ENCODE data around the gene SLC7A5.
A peak's percentile ranks its signal among the peaks of the same experiment; 100 is the strongest.
"Not testable (repeated sequence)": the region's sequence is repeated elsewhere in the genome, so short reads cannot be mapped to it uniquely, and the experiment has no call there.

Gene SLC7A5

DNA sequence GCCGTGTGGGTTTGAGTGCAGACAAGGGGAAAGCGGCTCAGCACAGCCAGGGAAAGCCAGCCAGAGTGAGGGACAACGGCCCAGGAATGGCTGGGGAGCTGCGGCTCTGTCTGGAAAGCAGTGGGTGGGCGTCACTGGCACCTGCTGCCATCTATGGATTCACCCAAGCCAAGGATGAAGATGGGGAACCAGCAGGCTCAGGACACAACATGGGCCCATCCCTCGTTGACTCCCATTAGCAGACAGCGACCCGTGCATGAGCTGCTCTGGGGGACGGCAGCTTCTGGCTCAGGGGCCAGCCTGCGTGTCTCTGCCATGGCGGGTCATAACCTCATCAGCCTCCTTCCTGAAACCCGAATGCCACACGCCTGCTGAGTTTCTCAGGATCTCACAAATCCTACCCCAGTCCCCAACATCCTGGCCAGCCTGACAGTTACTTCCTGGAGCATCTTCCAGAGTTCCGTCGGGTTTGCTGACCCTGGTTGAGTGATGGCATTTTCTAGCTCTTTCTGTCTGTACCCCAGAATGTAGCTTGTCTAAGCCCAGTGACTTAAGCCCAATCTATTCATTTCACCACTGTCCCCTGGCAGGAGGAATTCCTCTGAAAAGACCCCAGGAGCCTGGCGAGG, 50.7 kb downstream of the SLC7A5 start:
- Mint-ChIP-seq H3K36me3 (peaks cover 22% of the 10 kb centered on the region), H3K4me1 (no peaks in the 10 kb centered on the region), H3K27ac (no peak overlapping the region), H3K9me3 (peaks cover 5% of the 10 kb centered on the region), H3K4me3 (no peak overlapping the region)
- no peak for DNase-seq (ENCODE audit: low spot score in 2 of 2)
- no peak for ATAC-seq

DNA sequence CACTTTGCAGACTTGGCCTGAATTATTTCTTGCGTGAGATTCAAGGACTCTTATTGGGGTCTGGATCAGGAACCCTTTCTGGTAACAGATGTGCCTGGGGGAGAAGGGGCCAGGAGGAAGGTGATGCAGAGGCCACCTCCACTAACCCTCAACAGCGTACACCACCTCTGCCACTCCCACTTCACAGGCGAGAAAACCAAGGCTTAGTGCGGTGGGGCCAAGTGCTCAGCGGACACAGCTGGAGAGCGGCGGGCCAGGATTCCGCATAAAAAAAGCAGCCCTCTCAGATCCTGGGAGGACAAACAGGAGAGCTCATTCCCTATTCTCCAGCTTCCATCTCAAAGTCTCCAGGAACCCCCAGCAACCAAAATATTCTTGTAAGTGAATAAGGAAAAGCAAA, 51.4 kb downstream of the SLC7A5 start:
- Mint-ChIP-seq H3K4me1 (no peaks in the 10 kb centered on the region), H3K4me3 (no peak overlapping the region)
- ATAC-seq = no peak

DNA sequence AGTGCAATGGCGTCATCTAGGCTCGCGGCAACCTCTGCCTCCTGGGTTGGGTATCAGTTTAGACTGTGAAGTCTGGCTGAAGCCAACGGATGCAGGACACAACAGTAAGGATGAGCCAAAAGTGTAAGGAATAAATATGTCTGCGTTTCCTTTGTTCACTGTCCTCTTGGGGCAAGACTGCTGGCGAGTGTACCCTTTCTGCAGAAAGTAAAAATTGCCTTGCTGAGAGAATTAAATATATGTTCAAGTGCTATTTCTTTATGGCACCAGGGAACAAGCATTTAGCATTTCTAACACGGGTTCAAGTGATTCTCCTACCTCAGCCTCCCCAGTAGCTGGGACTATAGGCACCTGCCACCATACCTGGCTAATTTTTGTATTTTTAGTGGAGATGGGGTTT, 51.9 kb downstream of the SLC7A5 start:
- ATAC-seq; H3K4me3 Mint-ChIP-seq; H3K27ac Mint-ChIP-seq; H3K9me3 Mint-ChIP-seq; H3K36me3 Mint-ChIP-seq; DNase-seq (ENCODE audit: low spot score in 2 of 2); H3K4me1 Mint-ChIP-seq: not testable (repeated sequence)

More for the DNA sequence above, 51.4 kb downstream of the SLC7A5 start:
- Mint-ChIP-seq H3K36me3 (peaks cover 14% of the 10 kb centered on the region), H3K27ac (no peak overlapping the region), H3K9me3 (peaks cover 5% of the 10 kb centered on the region)
- no peak for DNase-seq (ENCODE audit: low spot score in 2 of 2)

DNA sequence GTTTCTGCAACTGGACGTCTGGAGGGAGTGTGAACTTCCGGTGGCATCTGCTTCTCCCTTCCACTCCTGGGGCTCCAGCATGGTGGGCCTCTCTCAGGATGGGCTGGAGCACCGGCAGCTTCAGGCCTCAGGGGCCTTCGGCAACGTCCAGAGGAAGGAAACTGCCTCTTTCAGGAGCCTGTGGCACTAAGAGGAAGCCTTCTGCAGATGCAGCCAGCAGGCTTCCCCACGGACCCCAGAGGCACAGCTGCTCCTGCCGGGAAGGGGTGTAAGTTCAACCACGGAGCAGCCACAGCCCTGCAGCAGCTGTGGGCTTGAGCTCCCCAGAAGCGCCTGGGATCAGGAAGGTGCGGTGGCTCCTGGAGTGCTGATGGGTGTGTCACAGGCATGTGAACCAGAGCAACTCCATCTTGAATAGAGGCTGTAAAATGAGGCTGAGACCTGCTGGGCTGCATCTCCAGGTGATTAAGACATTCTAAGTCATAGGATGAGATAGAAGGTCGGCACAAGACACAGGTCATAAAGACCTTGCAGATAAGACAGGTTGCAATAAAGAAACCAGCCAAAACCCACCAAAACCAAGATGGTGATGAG, 52.7 kb downstream of the SLC7A5 start:
- Mint-ChIP-seq H3K4me1 (no peaks in the 10 kb centered on the region), H3K36me3 (peaks cover 6% of the 10 kb centered on the region), H3K27ac (no peak overlapping the region), H3K4me3 (no peak overlapping the region), H3K9me3 (peaks cover 5% of the 10 kb centered on the region)
- ATAC-seq = no peak
- no peak for DNase-seq (ENCODE audit: low spot score in 2 of 2)

DNA sequence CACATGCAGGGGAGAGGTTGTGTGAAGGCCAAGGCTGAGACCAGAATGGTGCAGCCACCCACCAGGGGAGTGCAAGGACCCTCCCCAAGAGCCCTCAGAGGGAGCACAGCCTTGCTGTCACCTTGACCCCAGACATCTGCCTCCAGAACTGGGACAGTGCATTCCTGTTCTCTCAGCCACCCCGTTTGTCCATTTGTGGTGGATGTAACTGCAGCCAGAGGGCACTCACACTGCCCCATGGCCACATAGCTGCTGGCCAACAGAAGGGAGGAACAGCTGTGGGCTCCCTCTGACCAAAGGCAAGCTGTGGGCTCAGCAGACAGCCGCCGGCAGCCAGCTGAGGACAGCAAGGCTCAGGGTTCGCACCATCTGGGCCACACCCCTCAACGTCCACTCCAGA, 53.7 kb downstream of the SLC7A5 start:
- no peaks in the 10 kb centered on the region for H3K4me1 Mint-ChIP-seq

DNA sequence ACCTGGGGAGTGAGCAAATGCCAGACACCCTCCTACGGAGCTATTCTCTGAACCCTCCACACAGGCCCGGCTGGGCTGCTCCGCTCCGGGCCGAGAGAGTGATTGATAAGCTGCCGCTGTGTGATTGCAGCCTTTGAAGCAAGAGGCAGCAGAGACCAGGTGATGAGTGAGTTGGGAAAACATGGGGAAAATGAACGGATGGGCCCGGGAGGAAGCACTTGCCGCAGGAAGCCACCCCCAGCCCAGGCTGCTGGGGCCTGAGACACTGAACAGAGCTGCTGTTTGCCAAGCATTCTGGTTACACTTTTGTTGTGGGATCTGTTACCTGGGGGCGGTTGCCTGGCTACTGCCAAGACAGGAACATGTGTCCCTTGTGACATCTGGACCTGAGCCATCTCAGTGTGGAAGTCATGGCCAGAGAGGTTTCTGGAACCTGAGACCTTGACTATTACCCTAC, 57.1 kb downstream of the SLC7A5 start:
- DNase-seq (ENCODE audit: low spot score in 2 of 2) (no peak), ATAC-seq (no peak)
- Mint-ChIP-seq H3K9me3 (no peaks in the 10 kb centered on the region), H3K36me3 (no peaks in the 10 kb centered on the region), H3K27ac (no peak overlapping the region), H3K4me3 (no peak overlapping the region), H3K4me1 (peaks cover 6% of the 10 kb centered on the region)

More for the DNA sequence above, 53.7 kb downstream of the SLC7A5 start:
- Mint-ChIP-seq H3K36me3 (peaks cover under 1% of the 10 kb centered on the region), H3K4me3 (no peak overlapping the region), H3K9me3 (peaks cover 5% of the 10 kb centered on the region), H3K27ac (no peak overlapping the region)
- ATAC-seq = no peak
- no peak for DNase-seq (ENCODE audit: low spot score in 2 of 2)

DNA sequence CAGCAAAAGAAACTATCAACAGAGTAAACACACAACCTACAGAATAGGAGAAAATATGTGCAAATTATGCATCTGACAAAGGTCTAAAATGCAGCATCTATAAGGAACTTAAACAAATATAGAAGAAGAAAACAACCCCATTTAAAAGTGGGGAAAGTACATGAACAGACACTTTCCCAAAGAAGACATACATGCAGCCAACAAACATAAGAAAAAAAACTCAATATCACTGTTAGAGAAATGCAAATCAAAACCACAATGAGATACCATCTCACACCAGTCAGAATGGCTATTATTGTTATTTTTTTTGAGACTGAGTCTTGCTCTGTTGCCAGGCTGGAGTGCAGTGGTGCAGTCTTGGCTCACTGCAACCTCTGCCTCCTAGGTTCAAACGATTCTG, 57.9 kb downstream of the SLC7A5 start:
- not testable (repeated sequence) for H3K36me3 Mint-ChIP-seq; H3K4me3 Mint-ChIP-seq; H3K27ac Mint-ChIP-seq; ATAC-seq; DNase-seq (ENCODE audit: low spot score in 2 of 2); H3K9me3 Mint-ChIP-seq
- peaks cover 12% of the 10 kb centered on the region for H3K4me1 Mint-ChIP-seq

DNA sequence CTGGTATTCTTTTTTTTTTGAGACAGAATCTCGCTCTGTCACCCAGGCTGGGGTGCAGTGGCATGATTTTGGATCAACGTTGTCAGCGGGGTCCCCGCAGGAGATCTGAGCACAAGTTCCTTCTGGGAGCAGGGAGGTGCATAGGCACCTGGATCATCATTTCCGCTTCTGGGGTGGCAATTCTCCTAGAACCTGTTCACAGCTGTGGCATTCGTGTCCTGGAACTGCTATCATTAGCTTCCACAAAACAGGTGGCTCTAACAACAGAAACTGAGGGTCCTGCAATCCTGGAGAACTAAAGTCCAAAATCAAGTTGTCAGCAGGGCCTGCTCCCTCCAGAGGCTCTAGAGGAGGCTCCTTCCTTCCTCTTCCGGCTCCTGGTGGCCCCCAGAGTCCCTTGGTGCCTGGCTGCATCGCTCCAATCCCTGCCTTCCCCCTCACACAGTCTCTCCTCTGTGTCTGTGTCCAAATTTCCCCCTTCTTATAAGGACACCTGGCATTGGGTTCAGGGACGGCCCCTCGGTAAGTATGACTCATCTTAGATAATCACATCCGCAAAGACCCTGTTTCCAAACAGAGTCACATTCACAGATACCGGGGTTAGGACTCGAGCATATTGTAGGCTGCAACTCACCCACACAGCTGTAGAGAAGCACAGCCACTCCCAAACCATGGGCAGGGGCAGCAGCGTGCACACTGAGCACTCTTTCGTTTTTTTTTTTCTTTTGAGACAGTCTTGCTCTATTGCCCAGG, 60.0 kb downstream of the SLC7A5 start:
- Mint-ChIP-seq H3K9me3 (no peaks in the 10 kb centered on the region), H3K4me3 (no peak overlapping the region)
- no peak for DNase-seq (ENCODE audit: low spot score in 2 of 2)

DNA sequence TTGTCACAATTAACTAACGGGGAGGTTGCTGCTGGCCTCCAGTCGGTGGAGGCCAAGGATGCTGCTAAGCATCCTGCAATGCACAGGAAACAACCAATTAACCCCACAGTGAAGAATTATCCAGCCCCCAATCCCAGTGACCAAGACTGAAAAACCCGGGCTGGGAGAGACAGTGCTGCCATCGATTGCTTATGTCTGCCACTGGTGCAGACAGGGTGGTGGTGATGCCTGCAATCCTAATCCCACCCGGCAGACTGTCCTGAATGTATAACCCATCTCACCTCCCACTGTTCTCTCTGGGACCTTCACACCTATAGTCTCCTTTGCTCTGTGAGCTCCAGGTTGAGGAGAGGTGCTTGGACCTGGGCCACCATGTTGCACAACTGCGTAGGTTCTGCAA, 61.2 kb downstream of the SLC7A5 start:
- H3K36me3 Mint-ChIP-seq = peaks cover 5% of the 10 kb centered on the region
- DNase-seq (ENCODE audit: low spot score in 2 of 2) (no peak), ATAC-seq (no peak)
- H3K4me1 Mint-ChIP-seq = peaks cover 17% of the 10 kb centered on the region
- no peak overlapping the region for H3K27ac Mint-ChIP-seq
- no peak overlapping the region for H3K4me3 Mint-ChIP-seq
- no peaks in the 10 kb centered on the region for H3K9me3 Mint-ChIP-seq

More for the DNA sequence above, 60.0 kb downstream of the SLC7A5 start:
- Mint-ChIP-seq H3K27ac (no peak overlapping the region), H3K36me3 (peaks cover 5% of the 10 kb centered on the region), H3K4me1 (peaks cover 17% of the 10 kb centered on the region)
- ATAC-seq = peak; percentile 49

DNA sequence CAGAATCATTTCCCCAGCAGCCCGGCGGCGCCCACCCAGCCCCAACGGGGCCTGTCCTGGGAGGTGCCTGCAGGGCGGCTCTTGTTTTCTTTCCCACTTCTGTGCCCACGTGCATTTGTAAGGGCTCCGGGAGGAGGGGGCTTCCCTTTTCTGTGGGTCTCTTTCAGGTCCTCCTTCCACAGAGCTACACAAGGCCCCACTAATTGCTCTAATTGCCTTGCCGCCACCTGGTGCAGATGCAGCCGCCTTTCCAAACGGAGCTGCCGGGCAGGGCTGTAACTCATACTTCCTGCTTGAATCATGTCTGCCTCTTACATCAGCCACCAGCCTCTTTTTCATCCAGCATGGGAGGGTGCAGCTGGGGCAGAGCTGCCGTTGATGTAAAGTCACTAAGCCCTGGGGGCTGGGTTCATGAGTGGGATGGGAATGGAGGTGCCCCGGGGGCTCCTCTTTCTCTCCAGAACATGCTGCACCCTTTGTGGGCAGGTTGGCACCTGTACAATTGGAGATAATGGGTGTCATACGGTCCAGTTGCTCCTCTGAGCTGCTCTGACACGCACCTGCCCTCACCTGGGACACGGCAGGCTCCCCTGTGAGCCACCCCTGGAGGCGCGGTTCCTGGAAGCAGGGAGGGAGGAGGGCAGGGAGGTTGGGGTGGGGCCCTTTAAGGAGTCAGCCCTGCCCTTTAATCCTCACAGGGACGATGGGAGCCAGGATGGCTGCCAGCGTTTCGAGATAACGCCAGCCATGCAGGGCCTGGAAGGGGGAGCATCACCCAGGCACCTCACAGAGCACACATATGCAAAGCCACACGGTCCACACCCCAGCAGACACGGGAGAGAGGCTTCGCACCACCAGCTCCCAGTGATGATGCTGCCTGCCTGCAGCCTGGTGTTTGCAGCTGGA, 62.4 kb downstream of the SLC7A5 start:
- peaks cover 17% of the 10 kb centered on the region for H3K4me1 Mint-ChIP-seq
- peak overlapping the region; percentile 77 for H3K4me3 Mint-ChIP-seq
- DNase-seq (ENCODE audit: low spot score in 2 of 2) = no peak

DNA sequence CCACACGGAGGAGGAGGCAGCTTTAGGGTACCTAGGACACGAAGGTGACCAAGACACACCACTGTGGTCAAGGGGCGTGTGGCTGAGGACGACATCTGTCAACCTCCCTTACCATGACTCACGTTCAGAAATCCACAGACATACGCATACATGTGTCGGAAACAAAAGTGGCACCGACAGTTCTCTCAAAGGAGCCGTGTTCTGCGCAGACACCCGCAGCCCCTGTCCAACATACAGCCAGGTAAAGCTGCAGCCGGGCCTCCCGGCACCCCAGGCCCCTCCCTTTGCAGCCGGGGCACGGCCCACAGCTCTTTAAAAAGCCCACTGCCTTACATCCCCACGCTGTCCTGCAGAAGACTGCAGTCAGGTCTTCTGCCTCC, 63.1 kb downstream of the SLC7A5 start:
- no peaks in the 10 kb centered on the region for H3K9me3 Mint-ChIP-seq
- H3K36me3 Mint-ChIP-seq = peaks cover 5% of the 10 kb centered on the region
- H3K4me3 Mint-ChIP-seq = peak overlapping the region; percentile 77
- H3K4me1 Mint-ChIP-seq = peaks cover 17% of the 10 kb centered on the region
- peak overlapping the region; percentile 94 for H3K27ac Mint-ChIP-seq
- ATAC-seq (peak; percentile 78), DNase-seq (ENCODE audit: low spot score in 2 of 2) (no peak)

More for the DNA sequence above, 62.4 kb downstream of the SLC7A5 start:
- Mint-ChIP-seq H3K36me3 (peaks cover 5% of the 10 kb centered on the region), H3K27ac (peak overlapping the region; percentile 94), H3K9me3 (no peaks in the 10 kb centered on the region)
- peak; percentile 82 for ATAC-seq

DNA sequence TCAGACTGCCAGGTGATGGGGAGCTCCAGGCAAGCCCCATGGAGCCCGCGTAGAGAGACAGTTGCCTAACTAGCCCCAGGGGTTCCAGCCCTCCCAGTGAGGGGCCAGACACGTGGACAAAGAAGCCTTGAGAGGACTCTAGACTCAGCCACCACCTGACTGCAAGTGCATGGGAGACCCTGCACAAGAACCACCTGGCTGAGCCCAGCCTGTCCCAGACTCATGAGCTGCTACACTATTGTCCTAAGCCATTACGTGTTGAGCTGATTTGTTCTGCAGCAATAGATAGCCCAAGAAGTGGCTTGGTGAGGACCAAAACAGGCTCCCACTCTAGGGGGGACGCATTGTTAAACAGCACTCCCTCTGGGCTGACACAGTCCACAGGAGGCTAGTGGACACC, 65.9 kb downstream of the SLC7A5 start:
- no peak overlapping the region for H3K27ac Mint-ChIP-seq
- peaks cover 12% of the 10 kb centered on the region for H3K4me1 Mint-ChIP-seq
- H3K9me3 Mint-ChIP-seq = no peaks in the 10 kb centered on the region
- DNase-seq (ENCODE audit: low spot score in 2 of 2) (no peak), ATAC-seq (no peak)
- H3K36me3 Mint-ChIP-seq = peaks cover 5% of the 10 kb centered on the region
- H3K4me3 Mint-ChIP-seq = no peak overlapping the region

DNA sequence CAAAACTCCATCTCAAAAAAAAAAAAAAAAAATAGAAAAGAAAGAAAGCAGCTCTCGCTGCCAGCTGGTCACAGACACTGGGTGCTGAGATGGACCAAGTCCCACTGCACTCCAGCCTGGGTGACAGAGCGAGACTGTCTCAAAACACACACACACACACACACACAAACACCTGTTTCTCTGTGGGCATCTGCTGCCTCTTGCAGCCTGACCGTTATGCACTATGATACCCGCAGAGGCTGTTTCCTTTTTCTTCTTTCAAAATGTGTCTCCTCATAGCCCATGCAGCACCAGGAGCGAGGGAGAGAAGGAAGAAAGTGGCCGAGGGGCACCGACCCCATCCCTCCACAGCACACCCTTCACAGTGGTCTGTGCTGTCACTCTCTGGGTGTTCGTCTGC, 66.6 kb downstream of the SLC7A5 start:
- H3K4me1 Mint-ChIP-seq = peaks cover 12% of the 10 kb centered on the region
- ATAC-seq (no peak), DNase-seq (ENCODE audit: low spot score in 2 of 2) (no peak)
- H3K4me3 Mint-ChIP-seq = no peak overlapping the region
- H3K27ac Mint-ChIP-seq = peak overlapping the region; percentile 76
- no peaks in the 10 kb centered on the region for H3K9me3 Mint-ChIP-seq
- H3K36me3 Mint-ChIP-seq = peaks cover 5% of the 10 kb centered on the region

DNA sequence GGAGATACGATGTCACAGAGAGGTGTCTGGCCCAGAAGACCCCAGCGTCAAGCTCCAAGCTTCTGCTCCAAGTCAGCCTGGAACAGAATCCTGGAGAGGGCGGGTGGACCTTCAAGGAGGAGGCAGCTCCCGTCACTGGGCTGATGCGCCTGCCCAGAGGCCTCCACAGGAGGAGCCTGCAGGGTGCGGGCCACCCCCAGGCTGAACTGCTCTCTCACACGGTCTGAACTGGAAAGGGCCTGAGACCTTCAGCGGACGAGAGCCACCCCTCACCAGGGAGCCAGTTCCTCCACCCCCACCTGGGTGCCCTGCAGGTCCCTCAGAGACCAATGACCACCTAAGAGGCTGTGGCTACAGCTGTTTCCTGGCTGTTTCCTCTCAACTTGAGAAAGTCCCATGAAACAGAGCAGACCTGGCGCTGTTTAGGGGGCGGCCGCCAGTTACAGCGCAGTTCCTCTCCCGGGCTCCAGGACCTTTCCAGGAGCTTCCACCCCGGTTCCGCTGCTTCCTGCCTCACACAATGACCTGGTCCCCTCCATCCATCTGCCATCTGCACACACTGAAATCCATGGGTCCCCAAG, 67.5 kb downstream of the SLC7A5 start:
- Mint-ChIP-seq H3K4me3 (no peak overlapping the region), H3K36me3 (peaks cover 4% of the 10 kb centered on the region), H3K27ac (peak overlapping the region; percentile 76), H3K9me3 (no peaks in the 10 kb centered on the region), H3K4me1 (peaks cover 8% of the 10 kb centered on the region)
- ATAC-seq = no peak
- DNase-seq (ENCODE audit: low spot score in 2 of 2) = no peak

DNA sequence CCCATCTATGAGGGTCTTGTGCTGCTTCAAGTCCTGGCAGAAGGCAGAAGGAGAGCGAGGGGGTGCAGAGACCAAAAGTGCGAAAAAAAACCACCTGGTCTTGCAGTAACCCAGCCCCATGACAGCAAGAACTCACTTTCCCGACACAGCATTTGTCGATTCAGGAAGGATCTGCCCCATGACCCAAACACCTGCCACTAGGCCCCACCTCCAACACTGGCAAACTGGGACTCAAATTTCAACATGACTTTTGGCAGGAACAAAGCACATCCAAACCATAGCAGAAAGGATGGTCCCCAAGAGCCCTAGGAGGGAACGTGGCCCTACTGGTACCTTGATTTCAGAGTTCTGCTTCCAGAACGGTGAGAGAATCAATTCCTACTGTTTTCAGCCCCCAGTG, 68.8 kb downstream of the SLC7A5 start:
- DNase-seq (ENCODE audit: low spot score in 2 of 2) = no peak
- no peaks in the 10 kb centered on the region for H3K4me1 Mint-ChIP-seq
- no peak for ATAC-seq
- H3K4me3 Mint-ChIP-seq = no peak overlapping the region
- no peaks in the 10 kb centered on the region for H3K9me3 Mint-ChIP-seq
- H3K27ac Mint-ChIP-seq = no peak overlapping the region
- no peaks in the 10 kb centered on the region for H3K36me3 Mint-ChIP-seq
